Kidney (tissue), 14 donors: ENCODE measurements around the gene SLC6A3. TPM values are rescaled to one million over a fixed set of nuclear protein-coding genes. Genes with fewer than 3 reads are reported as not detected.
A peak's percentile ranks its signal among the peaks of the same experiment; 100 is the strongest.

ENCODE experiments used
- DNase-seq, 5 donors: peaks; one replicate each; pipeline ENCODE4 v3.0.0-alpha.2; 2013 to 2020
- FAIRE-seq: peaks from 2 replicates; lab custom pipeline; 2012; peaks lifted over from hg19 to GRCh38; lab: Jason Lieb, UNC
- H3K27ac ChIP-seq, 2 donors: one replicate each; pipeline ENCODE4 v1.7.0; 2013; ENCODE audit warnings: low read depth in 2 of 2, low read length in 2 of 2, inconsistent platforms in 1 of 2
- H3K27me3 ChIP-seq: one replicate; pipeline ENCODE4 v1.7.1; 2013; ENCODE audit warnings: low read length, inconsistent platforms; ENCODE audit not compliant: control insufficient read depth, insufficient read depth
- H3K36me3 ChIP-seq, 3 donors: one replicate each; pipeline versions ENCODE4 v1.7.0 to v1.7.1; 2013; ENCODE audit warnings: low read length in 3 of 3, control low read depth in 1 of 3, inconsistent platforms in 1 of 3; ENCODE audit not compliant: insufficient read depth in 3 of 3, control insufficient read depth in 2 of 3
- H3K4me1 ChIP-seq, 3 donors: one replicate each; pipeline versions ENCODE4 v1.7.0 to v1.7.1; 2013; ENCODE audit warnings: low read length in 3 of 3, inconsistent platforms in 1 of 3, low read depth in 1 of 3; ENCODE audit not compliant: control insufficient read depth in 2 of 3, insufficient read depth in 2 of 3
- H3K4me3 ChIP-seq, 3 donors: one replicate each; pipeline versions ENCODE4 v1.7.0 to v1.8.1; 2013; ENCODE audit warnings: low read length in 3 of 3, control low read depth in 1 of 3, inconsistent platforms in 1 of 3
- H3K9ac ChIP-seq, 3 donors: one replicate each; pipeline versions ENCODE4 v1.7.0 to v1.7.1; 2013; ENCODE audit warnings: low read length in 3 of 3, control low read depth in 1 of 3, inconsistent platforms in 1 of 3
- H3K9me3 ChIP-seq, 3 donors: one replicate each; pipeline versions ENCODE4 v1.7.0 to v1.7.1; 2013; ENCODE audit warnings: low read length in 3 of 3, control low read depth in 1 of 3, inconsistent platforms in 1 of 3; ENCODE audit not compliant: control insufficient read depth in 2 of 3, insufficient read depth in 1 of 3
- CTCF ChIP-seq: IDR thresholded peaks from 3 replicates; pipeline ENCODE4 v1.5.1; 2012; ENCODE audit warnings: mild to moderate bottlenecking, moderate library complexity, borderline replicate concordance; ENCODE audit not compliant: insufficient read depth; ENCODE audit errors: extremely low read depth
- intact Hi-C: fragments of 100-400 bp; cut with DNase I; formaldehyde crosslinking; loops from one replicate; pipeline ENCODE4 v1.11.1; 2022
- polyA plus RNA-seq: library from polyadenylated mRNA; stranded (reverse); fragments of 350-450 nt; fragmentation: Illumina TruSeq; extraction: RNeasy Lipid Tissue Mini Kit (QIAGEN cat#74804); gene quantifications from one replicate; pipeline ENCODE4 v1.2.3, GENCODE V29; 2014; ENCODE audit warnings: low read depth, low replicate concordance; ENCODE audit not compliant: insufficient read depth
- total RNA-seq: library from RNA; stranded (reverse); fragmentation: NEBNext Ultra II Directional; extraction: Animal tissue kit (Norgen Biotek cat#: 25700); gene quantifications from one replicate; pipeline ENCODE4 v1.2.1, GENCODE V29; 2021
- donor health status: control.
- donor health status: control.
- donor health status: control.
- donor health status: control.
- donor health status: control.
- donor health status: DM: yes; HTN: yes; CAD: no.
- donor health status: Normal renal cell carcinoma (clear cell type).

The SLC6A3 gene
- total and polyA plus RNA-seq, 2 donors from 2014 or later: 0.09 to 0.54 TPM

- H3K9ac ChIP-seq: no peak overlapping the region
- H3K9me3 ChIP-seq: no peaks in the 10 kb centered on the region
- intact Hi-C loops: no loop called here
- H3K27me3 ChIP-seq: no peaks in the 10 kb centered on the region
- H3K36me3 ChIP-seq: no peaks in the 10 kb centered on the region
- H3K4me3 ChIP-seq: no peak overlapping the region
- FAIRE-seq: no peak
- peak in 1 of 5 donors; percentile 29 for DNase-seq
- TF ChIP-seq CTCF: no peak
- no peak overlapping the region for H3K27ac ChIP-seq
- no peaks in the 10 kb centered on the region for H3K4me1 ChIP-seq
Observed at GRCh38 chr5:1412621-1413020, 32.6 kb downstream of the SLC6A3 start.

GRCh38 chr5:1412163-1412562 lies 33.1 kb downstream of the SLC6A3 start:
- Histone ChIP-seq H3K27me3 (no peaks in the 10 kb centered on the region), H3K27ac (no peak overlapping the region), H3K9ac (no peak overlapping the region), H3K9me3 (no peaks in the 10 kb centered on the region), H3K4me3 (no peak overlapping the region), H3K36me3 (no peaks in the 10 kb centered on the region), H3K4me1 (no peaks in the 10 kb centered on the region)
- TF ChIP-seq CTCF: no peak
- DNase-seq (peak in 1 of 5 donors; percentile 51), FAIRE-seq (no peak)
- intact Hi-C loops: no loop called here

- H3K27me3 ChIP-seq: no peaks in the 10 kb centered on the region
- FAIRE-seq (no peak), DNase-seq (peak in 1 of 5 donors; percentile 53)
- intact Hi-C loops: no loop called here
- no peaks in the 10 kb centered on the region for H3K36me3 ChIP-seq
- H3K4me3 ChIP-seq: no peak overlapping the region
- H3K9ac ChIP-seq: no peak overlapping the region
- H3K4me1 ChIP-seq: no peaks in the 10 kb centered on the region
- no peaks in the 10 kb centered on the region for H3K9me3 ChIP-seq
- H3K27ac ChIP-seq: no peak overlapping the region
- TF ChIP-seq CTCF: no peak
Observed at GRCh38 chr5:1411099-1411498, 34.1 kb downstream of the SLC6A3 start.
